Prostate gland (tissue), 2 donors: Measurements from ENCODE around the gene FAM169A.

ENCODE experiments used
- CTCF ChIP-seq, 4 experiments: fragments of 200-600 bp in 2 of 4; fragments of 450-650 bp in 2 of 4; sonication (generic) in 2 of 4; IDR thresholded peaks; 1 replicate in 3 of 4; 2 replicates in 1 of 4; pipeline ENCODE4 v1.5.1; 2016 to 2019; ENCODE audit warnings: antibody characterized with exemption in 4 of 4, mild to moderate bottlenecking in 2 of 4, moderate library complexity in 2 of 4
- POLR2AphosphoS5 ChIP-seq: sonication (generic); formaldehyde crosslinking; IDR thresholded peaks from one replicate; pipeline ENCODE4 v1.6.1; 2017; ENCODE audit warnings: antibody characterized with exemption

- TF ChIP-seq POLR2AphosphoS5 (no peak), CTCF (IDR thresholded peaks at IDR 0.05) (no peak)
Observed at GRCh38 chr5:74787424-74787823, 78.8 kb downstream of the FAM169A start.
